Endothelial cell (in vitro differentiated cells): ENCODE data around the gene KIF26A. TPM values are rescaled to one million over a fixed set of nuclear protein-coding genes. Genes with fewer than 3 reads are reported as not detected.
A peak's percentile ranks its signal among the peaks of the same experiment; 100 is the strongest.
"Not testable (repeated sequence)": the region's sequence is repeated elsewhere in the genome, so short reads cannot be mapped to it uniquely, and the experiment has no call there.

Source experiments
- DNase-seq: peaks from one replicate; pipeline ENCODE4 v3.0.0; 2021; ENCODE audit warnings: low spot score
- H3K27ac Mint-ChIP-seq: one replicate; pipeline ENCODE4 v1.8.0; 2021; ENCODE audit warnings: mixed read lengths, inconsistent platforms; ENCODE audit not compliant: unreplicated experiment
- H3K27me3 Mint-ChIP-seq: one replicate; pipeline ENCODE4 v1.8.0; 2021; ENCODE audit warnings: mild to moderate bottlenecking, moderate library complexity, mixed read lengths, inconsistent platforms; ENCODE audit not compliant: unreplicated experiment
- H3K36me3 Mint-ChIP-seq: one replicate; pipeline ENCODE4 v1.8.0; 2021; ENCODE audit warnings: mild to moderate bottlenecking, low read depth, mixed read lengths, inconsistent platforms; ENCODE audit not compliant: unreplicated experiment
- H3K4me1 Mint-ChIP-seq: one replicate; pipeline ENCODE4 v1.8.0; 2021; ENCODE audit warnings: mild to moderate bottlenecking, mixed read lengths, inconsistent platforms; ENCODE audit not compliant: unreplicated experiment
- H3K4me3 Mint-ChIP-seq: one replicate; pipeline ENCODE4 v1.8.0; 2021; ENCODE audit warnings: mild to moderate bottlenecking, mixed read lengths, inconsistent platforms; ENCODE audit not compliant: unreplicated experiment
- H3K9me3 Mint-ChIP-seq: one replicate; pipeline ENCODE4 v1.8.0; 2021; ENCODE audit warnings: mixed read lengths, inconsistent platforms; ENCODE audit not compliant: unreplicated experiment
- CTCF ChIP-seq: fragments of 200-600 bp; sonication (generic); IDR thresholded peaks from one replicate; pipeline ENCODE4 v1.5.0; 2021; ENCODE audit warnings: antibody characterized with exemption; ENCODE audit not compliant: unreplicated experiment
- total RNA-seq: library from RNA; stranded (reverse); fragmentation: NEBNext Ultra II Directional; extraction: Animal tissue kit (Norgen Biotek cat#: 25700); gene quantifications from one replicate; pipeline ENCODE4 v1.2.1, GENCODE V29; 2021; ENCODE audit not compliant: unreplicated experiment

The KIF26A gene
- total RNA-seq, 1 donor from 2014 or later, result 96.9 TPM

DNA sequence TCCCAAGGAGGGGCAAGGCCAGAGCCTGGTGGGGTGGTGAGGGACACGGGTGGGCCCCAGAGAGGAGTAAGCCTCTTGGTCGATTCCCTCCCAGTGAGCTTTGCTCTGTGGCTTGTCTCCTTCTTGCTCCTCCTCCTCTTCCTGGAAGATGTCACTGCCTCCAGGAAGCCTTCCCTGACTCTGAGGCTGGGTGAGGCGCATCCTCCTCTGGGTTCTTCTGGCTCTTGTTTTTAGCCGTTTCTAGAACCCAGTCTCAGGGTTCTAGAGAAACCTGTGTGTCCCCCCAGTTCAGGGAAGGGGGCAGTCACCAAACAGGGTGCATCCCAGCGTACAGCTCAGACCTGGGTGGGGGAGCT lies 12.6 kb downstream of the KIF26A start:
- no peak for TF ChIP-seq CTCF
- Mint-ChIP-seq H3K36me3 (peaks cover 8% of the 10 kb centered on the region), H3K9me3 (no peaks in the 10 kb centered on the region), H3K4me1 (peaks cover 14% of the 10 kb centered on the region), H3K27ac (no peak overlapping the region), H3K4me3 (no peak overlapping the region), H3K27me3 (peaks cover 6% of the 10 kb centered on the region)
- DNase-seq, result no peak

GRCh38 chr14:104151566-104152245 lies 13.3 kb downstream of the KIF26A start:
- peaks cover 9% of the 10 kb centered on the region for H3K4me1 Mint-ChIP-seq
- no peak for DNase-seq
- peak overlapping the region; percentile 52 for H3K27ac Mint-ChIP-seq
- peaks cover 5% of the 10 kb centered on the region for H3K27me3 Mint-ChIP-seq
- TF ChIP-seq CTCF, result no peak
- no peaks in the 10 kb centered on the region for H3K9me3 Mint-ChIP-seq
- peak overlapping the region; percentile 67 for H3K4me3 Mint-ChIP-seq
- H3K36me3 Mint-ChIP-seq, result peaks cover 11% of the 10 kb centered on the region

DNA sequence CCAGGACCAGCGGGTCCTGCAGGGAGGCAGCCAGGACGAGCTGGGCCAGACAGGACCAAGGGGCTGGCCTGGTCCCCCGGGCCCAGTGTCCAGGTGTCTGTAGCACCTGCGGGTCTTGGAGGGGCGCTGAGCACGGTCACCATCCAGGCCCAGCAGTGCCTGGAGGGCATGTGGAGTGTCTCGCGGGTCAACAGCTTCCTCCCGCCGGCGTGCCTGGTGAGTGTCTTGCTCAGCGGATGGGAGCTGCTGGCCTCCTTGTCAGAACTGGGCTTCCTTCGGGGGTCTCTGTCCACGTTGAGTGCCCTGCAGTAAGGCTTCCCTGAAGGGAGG lies 13.8 kb downstream of the KIF26A start:
- H3K4me3 Mint-ChIP-seq, result no peak overlapping the region
- peaks cover 9% of the 10 kb centered on the region for H3K4me1 Mint-ChIP-seq
- H3K27me3 Mint-ChIP-seq, result peaks cover 5% of the 10 kb centered on the region
- H3K9me3 Mint-ChIP-seq, result no peaks in the 10 kb centered on the region
- no peak for TF ChIP-seq CTCF
- H3K36me3 Mint-ChIP-seq, result peaks cover 11% of the 10 kb centered on the region
- no peak overlapping the region for H3K27ac Mint-ChIP-seq
- no peak for DNase-seq

DNA sequence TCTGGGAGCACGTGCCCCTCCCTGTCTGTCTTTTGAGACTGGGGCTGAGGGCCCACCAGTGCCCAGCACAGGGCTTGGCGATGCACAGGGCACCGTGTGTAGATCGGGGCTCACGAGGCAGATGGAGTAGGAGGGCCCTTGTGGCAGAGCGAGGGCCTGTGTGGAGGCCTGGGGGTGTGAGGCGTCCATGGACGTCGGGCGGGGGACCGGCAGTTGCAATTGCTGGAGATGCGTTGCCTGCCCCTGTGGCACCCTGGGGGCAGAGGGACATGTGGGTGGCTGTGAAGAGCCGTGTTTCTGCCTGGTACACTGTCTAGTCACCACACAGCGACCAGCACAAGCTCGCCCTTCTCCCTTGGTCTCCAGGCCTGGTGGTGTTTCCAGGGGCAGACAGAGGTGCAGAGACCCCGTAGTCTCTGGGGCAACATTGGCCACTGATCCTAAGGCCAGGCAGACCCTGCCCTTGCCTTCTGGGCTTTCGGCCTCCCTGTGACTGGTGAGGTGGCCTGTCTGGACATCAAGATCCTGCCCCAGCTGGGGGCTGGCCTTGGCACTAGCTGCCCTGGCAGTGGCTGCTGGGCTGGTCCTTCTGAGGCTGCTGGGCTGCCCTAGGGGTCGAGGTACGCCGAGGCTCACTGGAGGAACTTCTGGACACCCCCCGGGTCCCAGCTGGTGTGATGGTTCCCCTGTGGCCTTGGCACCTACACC lies 14.5 kb downstream of the KIF26A start:
- no peak overlapping the region for H3K27ac Mint-ChIP-seq
- H3K27me3 Mint-ChIP-seq, result peaks cover 5% of the 10 kb centered on the region
- H3K4me3 Mint-ChIP-seq, result no peak overlapping the region
- H3K9me3 Mint-ChIP-seq, result no peaks in the 10 kb centered on the region
- DNase-seq, result no peak
- no peak for TF ChIP-seq CTCF
- H3K4me1 Mint-ChIP-seq, result peaks cover 6% of the 10 kb centered on the region
- H3K36me3 Mint-ChIP-seq, result peaks cover 11% of the 10 kb centered on the region

DNA sequence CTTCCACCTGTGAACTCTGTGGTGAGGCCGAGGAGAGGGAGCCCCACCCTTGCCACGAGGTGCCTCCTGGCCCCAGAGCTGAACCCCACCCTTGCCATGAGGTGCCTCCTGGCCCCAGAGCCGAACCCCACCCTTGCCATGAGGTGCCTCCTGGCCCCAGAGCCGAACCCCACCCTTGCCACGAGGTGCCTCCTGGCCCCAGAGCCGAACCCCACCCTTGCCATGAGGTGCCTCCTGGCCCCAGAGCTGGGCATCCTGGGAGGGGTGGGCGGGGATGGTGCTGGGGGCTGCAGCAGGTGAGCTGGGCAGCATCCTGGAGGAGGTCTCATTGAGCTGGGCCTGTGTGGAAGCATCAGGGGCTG lies 15.0 kb downstream of the KIF26A start:
- H3K4me3 Mint-ChIP-seq, H3K4me1 Mint-ChIP-seq: not testable (repeated sequence)
- peaks cover 11% of the 10 kb centered on the region for H3K36me3 Mint-ChIP-seq

More for the DNA sequence above, 15.0 kb downstream of the KIF26A start:
- not testable (repeated sequence) for H3K27me3 Mint-ChIP-seq, H3K27ac Mint-ChIP-seq, DNase-seq, H3K9me3 Mint-ChIP-seq
